Ovary (tissue), 9 donors: ENCODE measurements around the gene REXO4. TPM values are rescaled to one million over a fixed set of nuclear protein-coding genes. Genes with fewer than 3 reads are reported as not detected.

Experiments
- DNase-seq, 5 donors: peaks; one replicate each; pipeline ENCODE4 v3.0.0-alpha.2; 2019 to 2020
- H3K27ac ChIP-seq, 2 donors: fragments of 200-600 bp; one replicate each; pipeline versions ENCODE4 v1.5.1 to v1.8.0; 2019 to 2022
- H3K27me3 ChIP-seq: fragments of 200-600 bp; one replicate; pipeline ENCODE4 v1.8.0; 2022
- H3K36me3 ChIP-seq: fragments of 200-600 bp; sonication (generic); one replicate; pipeline ENCODE4 v1.5.1; 2019
- H3K4me1 ChIP-seq: one replicate; pipeline ENCODE4 v1.8.1; 2013; ENCODE audit warnings: mild to moderate bottlenecking, moderate library complexity; ENCODE audit not compliant: insufficient read depth
- H3K4me3 ChIP-seq: fragments of 200-600 bp; sonication (generic); one replicate; pipeline ENCODE4 v1.5.1; 2017
- H3K9me3 ChIP-seq, 2 donors: fragments of 200-600 bp in 1 of 2; sonication (generic) in 1 of 2; one replicate each; pipeline versions ENCODE4 v1.5.1 to v1.8.1; 2013 to 2019; ENCODE audit warnings: mild to moderate bottlenecking in 1 of 2, moderate library complexity in 1 of 2
- EP300 ChIP-seq: sonication (generic); formaldehyde crosslinking; IDR thresholded peaks from one replicate; pipeline ENCODE4 v1.6.1; 2017; ENCODE audit warnings: antibody characterized with exemption
- POLR2A ChIP-seq: fragments of 450-650 bp; IDR thresholded peaks from one replicate; pipeline ENCODE4 v1.6.1; 2017; ENCODE audit warnings: antibody characterized with exemption, mild to moderate bottlenecking, moderate library complexity
- WGBS, 3 donors: extraction: QIAGEN DNeasy Blood & Tissue Kit in 1 of 3; methylation state at CpG; one replicate each; pipeline versions ENCODE4 v1.1.5 to v1.1.7; 2013 to 2017; 5-methylcytosine and 5-hydroxymethylcytosine counted together
- intact Hi-C, 4 donors: fragments of 100-400 bp; cut with DNase I; formaldehyde crosslinking; loops; one replicate each; pipeline versions ENCODE4 v1.11.0 to v1.15.1; 2022 to 2023
- polyA plus RNA-seq, 2 donors: library from polyadenylated mRNA; stranded (reverse); fragments of 200-250 nt in 1 of 2; fragments of 350-450 nt in 1 of 2; fragmentation: Illumina TruSeq in 1 of 2; extraction: RNeasy Lipid Tissue Mini Kit (QIAGEN cat#74804) in 1 of 2; gene quantifications; one replicate each; pipeline ENCODE4 v1.2.3, GENCODE V29; 2013 to 2014
- total RNA-seq, 7 donors: library from RNA; depleted of rRNA in 2 of 7; stranded (reverse); fragments of >200 nt in 2 of 7; fragmentation: NEBNext Ultra II Directional in 3 of 7; extraction: Animal tissue kit (Norgen Biotek cat#: 25700) in 3 of 7; gene quantifications; one replicate each; pipeline versions ENCODE4 v1.1.0 to v1.2.4, GENCODE V29; 2016 to 2023
- TF ChIP-seq, protein P1 (sequence below), 3 donors: fragments of 450-650 bp in 2 of 3; fragments of 200-600 bp in 1 of 3; IDR thresholded peaks; one replicate each; pipeline versions ENCODE4 v1.5.1 to v1.8.0; 2016 to 2022; ENCODE audit warnings: antibody characterized with exemption in 3 of 3, mild to moderate bottlenecking in 1 of 3
- donor health status: DM: no; HTN: no; CAD: no; lungs with moderate emphysema.
- donor health status: DM: no; HTN: no; CAD: no.
- donor health status: Bipolar disorder and iron deficiency.
- donor health status: DM: yes; HTN: yes; CAD: no.
- donor health status: DM: no; HTN: no; CAD: no.
- donor health status: DM: yes; HTN: yes; CAD: no.

REXO4 gene
- total and polyA plus RNA-seq, 9 donors = 15.9 to 31.0 (median 21.9) TPM

DNA sequence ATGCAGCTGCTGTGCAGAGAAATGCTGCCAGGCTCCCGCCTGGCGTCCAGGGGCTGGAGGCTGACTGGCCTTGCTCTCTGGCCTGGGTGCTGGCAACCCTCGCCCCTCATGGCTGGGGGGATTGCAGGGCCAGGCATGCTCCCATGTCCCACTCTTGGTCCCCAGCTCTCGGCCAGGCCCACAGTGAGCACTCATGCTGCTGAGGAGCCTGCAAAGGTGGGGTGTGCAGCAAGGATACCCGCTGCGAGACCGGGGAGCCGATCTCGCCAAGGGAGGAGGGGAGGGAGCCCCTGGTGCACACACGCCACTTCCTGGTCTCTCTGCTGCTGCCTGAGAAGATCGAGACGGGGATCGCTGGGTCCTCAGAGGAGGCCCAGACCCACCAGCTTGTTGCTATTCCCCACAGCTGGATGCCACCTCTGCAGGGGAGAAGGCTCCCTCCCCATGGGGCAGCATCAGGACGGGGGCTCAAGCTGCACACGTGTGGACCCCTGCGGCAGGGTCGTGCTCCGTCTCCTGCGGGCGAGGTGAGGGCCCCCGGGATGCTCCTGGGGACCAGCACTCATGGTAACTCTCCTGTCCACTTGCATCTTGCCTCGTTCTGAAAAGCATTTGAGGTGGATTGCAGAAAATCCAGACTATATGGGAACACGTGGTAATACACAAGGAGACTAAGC is 27.6 kb upstream of the REXO4 start:
- TF ChIP-seq, protein P1, sequence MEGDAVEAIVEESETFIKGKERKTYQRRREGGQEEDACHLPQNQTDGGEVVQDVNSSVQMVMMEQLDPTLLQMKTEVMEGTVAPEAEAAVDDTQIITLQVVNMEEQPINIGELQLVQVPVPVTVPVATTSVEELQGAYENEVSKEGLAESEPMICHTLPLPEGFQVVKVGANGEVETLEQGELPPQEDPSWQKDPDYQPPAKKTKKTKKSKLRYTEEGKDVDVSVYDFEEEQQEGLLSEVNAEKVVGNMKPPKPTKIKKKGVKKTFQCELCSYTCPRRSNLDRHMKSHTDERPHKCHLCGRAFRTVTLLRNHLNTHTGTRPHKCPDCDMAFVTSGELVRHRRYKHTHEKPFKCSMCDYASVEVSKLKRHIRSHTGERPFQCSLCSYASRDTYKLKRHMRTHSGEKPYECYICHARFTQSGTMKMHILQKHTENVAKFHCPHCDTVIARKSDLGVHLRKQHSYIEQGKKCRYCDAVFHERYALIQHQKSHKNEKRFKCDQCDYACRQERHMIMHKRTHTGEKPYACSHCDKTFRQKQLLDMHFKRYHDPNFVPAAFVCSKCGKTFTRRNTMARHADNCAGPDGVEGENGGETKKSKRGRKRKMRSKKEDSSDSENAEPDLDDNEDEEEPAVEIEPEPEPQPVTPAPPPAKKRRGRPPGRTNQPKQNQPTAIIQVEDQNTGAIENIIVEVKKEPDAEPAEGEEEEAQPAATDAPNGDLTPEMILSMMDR (IDR thresholded peaks at IDR 0.05) = no peak
- TF ChIP-seq EP300 = no peak
- TF ChIP-seq POLR2A = no peak
- no peaks in the 10 kb centered on the region for H3K4me1 ChIP-seq
- no peak overlapping the region for H3K4me3 ChIP-seq
- WGBS, 3 donors = 74 to 85% (median 82%) methylated on average over 20 to 23 of the region's 23 CpGs
- H3K9me3 ChIP-seq = no peaks in the 10 kb centered on the region
- no peaks in the 10 kb centered on the region for H3K36me3 ChIP-seq
- intact Hi-C loops = no loop called here
- H3K27ac ChIP-seq = no peak overlapping the region
- DNase-seq = no peak
- no peaks in the 10 kb centered on the region for H3K27me3 ChIP-seq

- WGBS, 3 donors = 80 to 87% (median 86%) methylated on average over 8 of the region's 8 CpGs
These were observed 26.2 kb upstream of the REXO4 start for GRCh38 chr9:133443982-133444381.

DNA sequence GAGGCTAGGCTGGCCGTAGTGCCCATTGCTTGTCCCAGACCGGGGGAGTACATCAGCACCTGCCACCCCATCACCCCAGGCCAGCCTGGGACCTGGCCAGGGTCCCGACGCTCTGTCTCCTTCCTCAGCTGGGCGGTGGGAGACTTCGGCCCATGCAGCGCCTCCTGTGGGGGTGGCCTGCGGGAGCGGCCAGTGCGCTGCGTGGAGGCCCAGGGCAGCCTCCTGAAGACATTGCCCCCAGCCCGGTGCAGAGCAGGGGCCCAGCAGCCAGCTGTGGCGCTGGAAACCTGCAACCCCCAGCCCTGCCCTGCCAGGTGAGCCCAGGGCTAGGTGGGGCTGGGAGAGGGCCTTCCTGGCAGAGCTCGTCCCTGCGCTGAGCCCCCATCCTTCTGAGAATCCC is 25.4 kb upstream of the REXO4 start:
- no peaks in the 10 kb centered on the region for H3K9me3 ChIP-seq
- 85 to 93% (median 89%) methylated on average over 5 to 15 of the region's 15 CpGs for WGBS, 3 donors
- H3K36me3 ChIP-seq = no peaks in the 10 kb centered on the region
- DNase-seq = no peak
- H3K27ac ChIP-seq = no peak overlapping the region
- H3K4me3 ChIP-seq = no peak overlapping the region
- H3K27me3 ChIP-seq = no peaks in the 10 kb centered on the region
- TF ChIP-seq, protein P1 (IDR thresholded peaks at IDR 0.05) = no peak
- no peak for TF ChIP-seq EP300
- no peak for TF ChIP-seq POLR2A
- H3K4me1 ChIP-seq = no peaks in the 10 kb centered on the region
- intact Hi-C loops = no loop called here

More at GRCh38 chr9:133443982-133444381, 26.2 kb upstream of the REXO4 start:
- TF ChIP-seq, protein P1 (IDR thresholded peaks at IDR 0.05) = no peak
- TF ChIP-seq EP300 (no peak), POLR2A (no peak)
- Histone ChIP-seq H3K27ac (no peak overlapping the region), H3K36me3 (no peaks in the 10 kb centered on the region), H3K9me3 (no peaks in the 10 kb centered on the region), H3K4me1 (no peaks in the 10 kb centered on the region), H3K4me3 (no peak overlapping the region), H3K27me3 (no peaks in the 10 kb centered on the region)
- intact Hi-C loops = no loop called here
- DNase-seq = no peak

- Histone ChIP-seq H3K4me3 (no peak overlapping the region), H3K9me3 (no peaks in the 10 kb centered on the region), H3K27me3 (no peaks in the 10 kb centered on the region), H3K27ac (no peak overlapping the region), H3K4me1 (no peaks in the 10 kb centered on the region), H3K36me3 (no peaks in the 10 kb centered on the region)
- no peak for DNase-seq
- TF ChIP-seq, protein P1 (IDR thresholded peaks at IDR 0.05) = no peak
- no peak for TF ChIP-seq POLR2A
- TF ChIP-seq EP300 = no peak
- WGBS, 3 donors = 66 to 77% (median 66%) methylated on average over 5 of the region's 5 CpGs
- intact Hi-C loops = no loop called here
These were observed 23.8 kb upstream of the REXO4 start for GRCh38 chr9:133441571-133441970.
